Renal cortical epithelial cell (primary cell): ENCODE results near the gene ANKRD13D. TPM values are rescaled to one million over a fixed set of nuclear protein-coding genes. Genes with fewer than 3 reads are reported as not detected.

ENCODE experiments used
- total RNA-seq: library from RNA; depleted of rRNA; stranded (reverse); fragments of >200 nt; gene quantifications from 2 replicates; pipeline ENCODE4 v1.2.3, GENCODE V29; 2014

ANKRD13D gene
- total RNA-seq, 1 donor from 2014 or later: 29.0 TPM

Other genes with a start within 250 kb of the ANKRD13D start
- 22.3 and 24.5 TPM in 2 replicates for gene RHOD, start 232.5 kb upstream of the ANKRD13D start, total RNA-seq
- gene KDM2A, start 170.0 kb upstream of the ANKRD13D start, total RNA-seq: 24.7 and 92.4 TPM in 2 replicates
- 32.3 and 71.8 TPM in 2 replicates for gene GRK2, start 22.8 kb upstream of the ANKRD13D start, total RNA-seq
- 44.1 and 70.2 TPM in 2 replicates for gene SSH3, start 14.2 kb downstream of the ANKRD13D start, total RNA-seq
- 43.9 and 61.6 TPM in 2 replicates for gene POLD4, start 64.2 kb downstream of the ANKRD13D start, total RNA-seq
- gene CLCF1, start 84.3 kb downstream of the ANKRD13D start, total RNA-seq: 13.9 and 22.7 TPM in 2 replicates
- gene RAD9A, start 102.7 kb downstream of the ANKRD13D start, total RNA-seq: 5.9 and 8.9 TPM in 2 replicates
- gene PPP1CA, start 112.6 kb downstream of the ANKRD13D start, total RNA-seq: 171 and 306 TPM in 2 replicates
- gene TBC1D10C, start 114.8 kb downstream of the ANKRD13D start, total RNA-seq: not detected in 2 replicates
- gene CARNS1, start 126.4 kb downstream of the ANKRD13D start, total RNA-seq: 0.20 TPM in 1 of 2 replicates, not detected in the other
- gene RPS6KB2, start 139.2 kb downstream of the ANKRD13D start, total RNA-seq: 25.5 and 51.7 TPM in 2 replicates
- gene PTPRCAP, start 148.4 kb downstream of the ANKRD13D start, total RNA-seq: 0.17 and 0.85 TPM in 2 replicates
- 115 and 197 TPM in 2 replicates for gene CORO1B, start 154.2 kb downstream of the ANKRD13D start, total RNA-seq
- gene GPR152, start 163.4 kb downstream of the ANKRD13D start, total RNA-seq: not detected in 2 replicates
- not detected in 2 replicates for gene CABP4, start 166.1 kb downstream of the ANKRD13D start, total RNA-seq
- gene TMEM134, start 179.9 kb downstream of the ANKRD13D start, total RNA-seq: 32.5 and 65.7 TPM in 2 replicates
- gene AIP, start 193.7 kb downstream of the ANKRD13D start, total RNA-seq: 53.2 and 56.8 TPM in 2 replicates
- 46.9 and 151 TPM in 2 replicates for gene PITPNM1, start 216.1 kb downstream of the ANKRD13D start, total RNA-seq
- 34.4 and 90.4 TPM in 2 replicates for gene CDK2AP2, start 218.9 kb downstream of the ANKRD13D start, total RNA-seq
- not detected in 2 replicates for gene CABP2, start 234.1 kb downstream of the ANKRD13D start, total RNA-seq